Ramos (cell line): Measurements from ENCODE around the gene PHLDB1.

ENCODE experiments used
- in situ Hi-C: fragments of 300-500 bp; cut with MboI; formaldehyde crosslinking; loops from one replicate; pipeline ENCODE4 v1.14.3; 2022; ENCODE audit warnings: low sequenced_read_pairs; ENCODE audit not compliant: unreplicated experiment

Gene PHLDB1

GRCh38 chr11:118656563-118657165 lies 49.2 kb downstream of the PHLDB1 start:
- in situ Hi-C loops: no loop called here

- in situ Hi-C loops: no loop called here
Measured at GRCh38 chr11:118657238-118657637, 49.8 kb downstream of the PHLDB1 start.

- in situ Hi-C loops: no loop called here
Measured at GRCh38 chr11:118657709-118658428, 50.5 kb downstream of the PHLDB1 start.

DNA sequence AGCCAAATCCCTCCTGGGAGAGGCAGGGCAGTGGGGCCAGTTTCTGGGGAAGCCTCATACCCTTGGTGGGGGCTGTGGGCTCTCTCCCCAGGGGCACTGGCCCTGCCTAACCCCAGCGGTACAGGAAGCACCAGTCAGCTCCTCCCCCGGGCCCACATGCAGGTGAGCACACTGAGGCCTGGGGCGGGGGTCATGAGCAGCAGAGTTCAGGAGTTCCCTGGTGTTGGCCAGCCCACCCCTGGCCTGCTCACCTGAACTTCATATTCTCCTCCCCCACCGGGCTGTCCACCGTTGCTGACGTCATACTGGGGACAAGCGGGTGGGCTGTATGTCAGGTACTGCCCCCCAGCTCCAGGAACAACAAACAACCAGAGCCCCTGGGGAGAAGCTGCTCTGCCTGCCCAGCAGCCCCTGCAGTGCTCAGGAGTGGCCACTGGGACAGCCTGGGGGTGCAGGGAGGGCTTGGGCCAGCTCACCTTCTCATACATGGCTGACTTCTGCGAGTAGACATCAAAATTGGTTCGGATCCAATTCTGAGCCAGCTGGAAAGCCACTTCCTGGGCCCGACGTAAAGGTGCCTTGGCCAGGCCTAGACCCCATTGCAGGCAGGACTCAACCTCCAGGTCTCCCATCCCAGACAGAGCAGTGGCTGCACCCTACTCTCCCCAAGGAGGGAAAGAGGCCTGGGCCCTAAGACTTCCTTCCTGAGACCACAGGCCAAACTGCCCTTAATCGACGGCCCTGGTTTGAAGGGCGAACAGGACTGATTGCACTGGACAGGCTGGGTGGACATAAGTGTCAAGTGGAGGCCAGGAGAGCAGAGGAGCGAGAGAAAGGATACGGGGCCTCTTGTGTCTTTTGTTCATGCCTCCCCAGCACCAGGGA lies 51.3 kb downstream of the PHLDB1 start:
- in situ Hi-C loops: no loop called here

GRCh38 chr11:118659314-118659952 lies 52.0 kb downstream of the PHLDB1 start:
- in situ Hi-C loops: no loop called here

DNA sequence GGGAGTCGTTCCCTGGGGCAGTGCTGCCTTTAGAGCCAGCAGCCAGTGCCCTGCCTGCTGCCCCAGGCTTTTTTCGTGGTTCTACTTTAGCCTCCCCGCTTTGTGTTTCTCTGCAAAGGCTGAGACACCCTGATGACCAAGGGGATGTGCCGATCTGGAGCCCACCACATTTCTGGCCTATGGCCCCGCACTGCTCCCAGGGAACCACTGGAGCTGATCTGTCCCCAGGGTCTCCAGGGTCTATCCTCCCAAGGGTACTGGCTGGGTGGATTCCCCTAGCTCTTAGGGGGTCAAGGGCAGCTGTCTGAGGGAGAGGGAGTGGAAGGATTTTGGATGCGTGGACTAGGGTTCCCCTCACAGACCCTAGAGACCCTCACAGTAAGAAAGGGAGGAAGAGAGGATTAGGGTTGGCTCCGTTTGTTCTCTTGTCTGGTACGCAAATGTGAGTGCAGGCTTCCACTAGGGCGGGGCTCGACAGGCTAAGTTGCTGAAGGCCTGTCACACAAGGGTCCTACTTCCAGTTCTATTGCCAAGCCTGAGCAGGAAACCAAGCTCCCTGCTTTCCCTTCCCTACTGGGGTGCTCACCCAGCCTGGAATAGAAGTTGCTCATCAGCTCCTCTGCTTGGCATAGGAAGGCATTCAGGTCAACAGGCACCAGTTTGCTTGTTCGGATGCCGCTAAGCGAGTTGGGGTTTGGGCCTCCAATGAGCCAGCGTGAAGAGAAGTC lies 52.7 kb downstream of the PHLDB1 start:
- in situ Hi-C loops: no loop called here

GRCh38 chr11:118660681-118661424 lies 53.4 kb downstream of the PHLDB1 start:
- in situ Hi-C loops: no loop called here

DNA sequence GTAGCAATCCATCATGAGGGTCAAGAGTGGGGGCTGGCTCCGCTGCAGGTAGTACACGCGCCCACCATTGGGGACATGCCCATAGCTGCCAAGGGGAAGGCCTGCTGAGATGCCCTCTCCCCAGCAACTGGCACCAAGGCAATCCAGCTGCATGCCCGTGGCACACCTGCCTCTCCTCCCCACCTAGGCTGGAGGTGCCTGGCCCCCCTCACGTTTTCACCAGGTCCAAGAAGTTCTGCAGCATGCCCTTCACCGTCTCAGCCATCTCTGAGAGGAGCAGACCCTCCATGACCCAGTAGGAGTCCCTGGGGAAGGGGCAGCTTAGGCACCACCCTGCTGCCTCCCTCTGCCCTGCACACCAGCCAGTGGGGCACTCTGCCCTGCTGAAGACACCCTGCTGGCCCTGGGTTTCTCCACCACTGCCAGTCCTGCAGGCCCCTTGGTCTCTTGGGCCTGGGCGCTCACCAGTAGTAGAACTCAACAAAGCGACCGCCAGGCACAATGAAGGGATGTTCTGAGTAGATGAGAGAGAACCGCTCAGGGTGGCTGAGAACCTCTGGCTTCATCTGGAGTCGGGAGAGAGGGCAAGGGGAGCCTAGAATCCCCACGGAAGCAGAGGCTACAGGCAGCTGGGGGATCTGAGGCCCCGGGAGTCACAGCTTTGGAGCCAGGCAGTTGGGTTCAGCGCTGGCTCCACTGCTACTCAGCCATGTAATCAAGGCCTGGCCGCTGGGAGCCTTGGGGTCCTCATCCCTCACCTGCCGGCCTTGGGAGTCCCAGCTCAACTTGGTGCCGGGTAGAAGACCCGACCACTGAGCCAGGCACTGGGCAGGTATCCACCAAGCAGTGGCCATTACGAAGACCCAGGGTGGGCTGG lies 54.2 kb downstream of the PHLDB1 start:
- in situ Hi-C loops: no loop called here

DNA sequence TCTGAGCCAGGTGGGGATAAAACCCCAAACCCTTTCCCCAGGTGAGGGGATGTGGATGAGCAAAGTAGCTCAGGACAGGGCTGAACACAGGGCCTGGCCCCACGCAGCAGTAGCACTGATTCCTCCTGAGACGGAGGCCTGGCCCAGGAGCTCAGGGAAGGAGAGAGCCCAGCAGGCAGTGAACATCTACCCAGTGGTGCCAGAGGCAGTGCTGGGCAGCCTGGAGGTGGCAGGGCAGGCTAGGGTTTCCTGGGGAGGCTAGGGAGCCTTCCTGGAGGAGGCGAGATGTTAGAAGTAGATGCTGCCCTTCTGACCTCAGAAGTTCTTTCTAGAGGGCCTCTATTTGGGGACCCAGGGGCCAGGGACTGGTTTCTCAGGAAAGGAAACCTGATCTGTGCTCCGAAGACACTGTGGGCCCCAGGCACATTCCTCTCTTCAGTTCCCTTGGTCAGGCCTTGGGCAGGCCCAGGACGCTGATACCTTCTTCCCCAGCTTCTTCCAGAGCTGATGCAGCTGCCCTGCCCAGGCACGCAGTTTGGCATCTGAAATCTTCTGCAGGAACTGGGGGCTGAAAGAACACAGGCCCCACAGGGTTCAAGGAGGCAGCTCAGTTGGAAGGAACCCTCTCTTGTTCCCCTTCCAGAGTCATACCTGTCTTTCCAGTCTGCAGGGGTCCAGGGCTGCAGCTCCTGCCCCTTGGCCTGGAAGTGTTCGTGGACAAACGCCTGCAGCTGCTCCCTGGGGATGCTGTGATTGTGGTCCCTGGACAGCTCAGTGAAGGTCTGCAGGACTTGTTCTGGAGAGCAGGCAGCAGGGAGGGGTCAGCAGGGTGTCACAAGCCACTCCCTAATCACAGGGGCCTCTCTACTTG lies 55.2 kb downstream of the PHLDB1 start:
- in situ Hi-C loops: no loop called here

DNA sequence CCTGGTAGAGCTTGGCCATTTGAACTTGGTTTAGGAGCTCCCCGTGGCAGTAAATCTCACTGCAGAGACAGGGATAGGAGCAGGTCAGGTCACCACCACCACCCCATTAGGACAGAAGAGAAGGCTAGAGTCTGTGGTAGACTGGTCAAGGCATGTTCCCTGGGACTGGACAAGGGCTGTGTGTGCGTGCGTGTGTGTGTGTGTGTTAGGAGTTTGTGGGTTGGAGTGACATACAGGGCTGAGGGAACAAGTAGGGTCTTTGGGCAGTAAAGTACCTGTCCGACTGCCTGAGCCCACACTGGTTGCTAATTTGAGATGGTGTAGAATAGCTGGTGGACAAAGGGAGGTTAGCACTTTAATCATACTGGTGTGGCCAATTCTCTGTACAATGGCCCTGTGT lies 56.0 kb downstream of the PHLDB1 start:
- in situ Hi-C loops: no loop called here

GRCh38 chr11:118663902-118664301 lies 56.5 kb downstream of the PHLDB1 start:
- in situ Hi-C loops: no loop called here

- in situ Hi-C loops: no loop called here
Measured at GRCh38 chr11:118666371-118666770, 59.0 kb downstream of the PHLDB1 start.

DNA sequence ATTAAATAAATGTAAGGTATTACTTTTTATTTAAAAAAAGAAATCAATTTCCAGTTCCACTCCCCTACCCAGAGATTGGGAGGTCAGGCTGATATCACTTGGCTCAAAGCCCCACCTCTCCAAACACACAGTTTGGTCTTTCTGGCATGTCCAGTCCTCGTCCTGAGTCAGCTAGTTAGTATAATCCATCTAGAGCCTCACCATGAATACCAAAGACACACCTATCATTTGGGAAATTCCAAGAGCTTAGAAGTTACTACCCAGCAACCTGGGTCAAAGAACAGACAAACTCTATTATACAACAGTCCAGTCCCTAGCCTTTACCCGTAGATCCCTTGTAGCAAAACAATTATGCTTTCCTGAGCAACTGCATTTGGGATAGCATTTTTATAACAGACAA lies 62.6 kb downstream of the PHLDB1 start:
- in situ Hi-C loops: no loop called here

GRCh38 chr11:118671254-118671653 lies 63.8 kb downstream of the PHLDB1 start:
- in situ Hi-C loops: no loop called here

DNA sequence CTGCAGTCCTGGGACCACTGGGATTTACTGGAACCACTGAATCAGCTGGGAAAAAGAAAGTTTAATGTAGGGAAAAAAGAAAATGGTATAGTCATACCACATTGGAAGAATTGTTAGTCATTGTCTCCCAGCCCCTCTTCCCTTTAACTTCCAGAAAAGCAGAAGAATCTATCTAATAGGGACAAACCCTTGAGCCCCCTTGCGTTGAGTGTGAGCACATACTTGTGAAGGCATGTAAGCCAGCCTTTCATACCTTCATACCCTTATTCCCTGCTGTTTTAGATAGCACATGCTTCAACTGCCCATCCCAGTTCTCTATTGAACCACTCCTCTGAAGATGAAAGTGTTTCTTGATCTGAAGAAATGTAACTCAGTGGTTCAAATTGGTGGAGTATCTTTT lies 65.4 kb downstream of the PHLDB1 start:
- in situ Hi-C loops: no loop called here

GRCh38 chr11:118673361-118674081 lies 66.1 kb downstream of the PHLDB1 start:
- in situ Hi-C loops: no loop called here

DNA sequence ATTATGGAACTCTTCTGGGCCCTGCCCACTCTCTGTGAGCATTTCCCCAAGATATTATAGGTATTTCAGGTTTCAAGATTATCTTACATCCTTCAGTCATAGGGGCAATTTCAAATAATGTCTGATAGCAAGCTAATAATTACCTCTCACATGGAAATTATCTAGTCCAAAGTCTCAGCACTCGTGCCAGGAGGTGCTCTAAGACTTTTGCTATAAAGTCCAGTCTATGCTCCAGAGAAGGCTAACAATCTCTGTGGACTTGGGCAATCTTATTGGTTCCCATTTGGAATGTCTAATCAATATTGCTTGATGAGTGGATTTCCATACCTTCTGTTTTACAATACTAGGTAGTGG lies 66.6 kb downstream of the PHLDB1 start:
- in situ Hi-C loops: no loop called here
